Upper lobe of right lung (tissue), 1 donor: ENCODE results near the gene VWF. TPM values are rescaled to one million over a fixed set of nuclear protein-coding genes. Genes with fewer than 3 reads are reported as not detected.

Experiments used
- ATAC-seq: fragments of 200-7000 bp; cut with Tn5 transposase; one replicate; pipeline ENCODE4 v1.9.1; 2020; ENCODE audit warnings: mild to moderate bottlenecking, moderate library complexity
- DNase-seq: peaks from one replicate; pipeline ENCODE4 v3.0.0-alpha.2; 2020
- H3K27ac ChIP-seq: fragments of 200-600 bp; one replicate; pipeline ENCODE4 v1.8.0; 2022
- H3K27me3 ChIP-seq: fragments of 200-600 bp; one replicate; pipeline ENCODE4 v1.8.0; 2022; ENCODE audit warnings: mild to moderate bottlenecking
- H3K36me3 ChIP-seq: fragments of 200-600 bp; one replicate; pipeline ENCODE4 v1.8.0; 2022
- H3K4me1 ChIP-seq: fragments of 200-600 bp; one replicate; pipeline ENCODE4 v1.8.0; 2022
- H3K4me3 ChIP-seq: fragments of 200-600 bp; one replicate; pipeline ENCODE4 v1.8.0; 2022; ENCODE audit warnings: mild to moderate bottlenecking
- H3K9me3 ChIP-seq: fragments of 200-600 bp; one replicate; pipeline ENCODE4 v1.8.0; 2022
- intact Hi-C: fragments of 100-400 bp; cut with DNase I; formaldehyde crosslinking; loops from one replicate; pipeline ENCODE4 v1.11.0; 2022
- total RNA-seq: library from RNA; stranded (reverse); fragmentation: NEBNext Ultra II Directional; extraction: Animal tissue kit (Norgen Biotek cat#: 25700); gene quantifications from one replicate; pipeline ENCODE4 v1.2.1, GENCODE V29; 2021
- TF ChIP-seq, protein P1 (sequence below): fragments of 200-600 bp; IDR thresholded peaks from one replicate; pipeline ENCODE4 v1.8.0; 2022; ENCODE audit warnings: antibody characterized with exemption
- donor health status: DM: no; HTN: yes; CAD: no; lungs with severe emphysema.

Gene VWF
- total RNA-seq, 1 donor from 2014 or later, result 729 TPM

DNA sequence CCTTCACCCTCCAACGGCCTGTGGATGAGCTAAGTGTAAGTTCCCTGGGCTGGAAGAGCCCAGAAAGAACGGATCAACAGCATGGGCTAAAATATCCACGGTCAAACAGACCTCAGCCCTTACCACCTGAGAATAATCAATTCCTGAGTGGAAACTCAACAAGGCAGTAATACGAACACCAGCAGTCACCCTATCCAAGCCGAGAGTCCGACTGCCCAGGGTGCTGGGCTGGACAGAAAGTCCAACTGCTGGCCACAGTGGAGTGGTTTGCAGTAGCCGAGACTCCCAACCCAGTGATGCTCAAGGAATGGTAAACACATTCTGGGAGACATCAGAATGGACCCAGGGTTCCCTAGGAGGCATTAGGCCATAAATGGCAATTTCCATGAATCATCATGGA lies 216.2 kb downstream of the VWF start:
- TF ChIP-seq, protein P1, sequence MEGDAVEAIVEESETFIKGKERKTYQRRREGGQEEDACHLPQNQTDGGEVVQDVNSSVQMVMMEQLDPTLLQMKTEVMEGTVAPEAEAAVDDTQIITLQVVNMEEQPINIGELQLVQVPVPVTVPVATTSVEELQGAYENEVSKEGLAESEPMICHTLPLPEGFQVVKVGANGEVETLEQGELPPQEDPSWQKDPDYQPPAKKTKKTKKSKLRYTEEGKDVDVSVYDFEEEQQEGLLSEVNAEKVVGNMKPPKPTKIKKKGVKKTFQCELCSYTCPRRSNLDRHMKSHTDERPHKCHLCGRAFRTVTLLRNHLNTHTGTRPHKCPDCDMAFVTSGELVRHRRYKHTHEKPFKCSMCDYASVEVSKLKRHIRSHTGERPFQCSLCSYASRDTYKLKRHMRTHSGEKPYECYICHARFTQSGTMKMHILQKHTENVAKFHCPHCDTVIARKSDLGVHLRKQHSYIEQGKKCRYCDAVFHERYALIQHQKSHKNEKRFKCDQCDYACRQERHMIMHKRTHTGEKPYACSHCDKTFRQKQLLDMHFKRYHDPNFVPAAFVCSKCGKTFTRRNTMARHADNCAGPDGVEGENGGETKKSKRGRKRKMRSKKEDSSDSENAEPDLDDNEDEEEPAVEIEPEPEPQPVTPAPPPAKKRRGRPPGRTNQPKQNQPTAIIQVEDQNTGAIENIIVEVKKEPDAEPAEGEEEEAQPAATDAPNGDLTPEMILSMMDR, result no peak
- Histone ChIP-seq H3K36me3 (no peaks in the 10 kb centered on the region), H3K27ac (no peak overlapping the region), H3K4me1 (no peaks in the 10 kb centered on the region), H3K9me3 (no peaks in the 10 kb centered on the region), H3K4me3 (no peak overlapping the region), H3K27me3 (no peaks in the 10 kb centered on the region)
- DNase-seq (no peak), ATAC-seq (no peak)
- intact Hi-C loops, result no loop called here

DNA sequence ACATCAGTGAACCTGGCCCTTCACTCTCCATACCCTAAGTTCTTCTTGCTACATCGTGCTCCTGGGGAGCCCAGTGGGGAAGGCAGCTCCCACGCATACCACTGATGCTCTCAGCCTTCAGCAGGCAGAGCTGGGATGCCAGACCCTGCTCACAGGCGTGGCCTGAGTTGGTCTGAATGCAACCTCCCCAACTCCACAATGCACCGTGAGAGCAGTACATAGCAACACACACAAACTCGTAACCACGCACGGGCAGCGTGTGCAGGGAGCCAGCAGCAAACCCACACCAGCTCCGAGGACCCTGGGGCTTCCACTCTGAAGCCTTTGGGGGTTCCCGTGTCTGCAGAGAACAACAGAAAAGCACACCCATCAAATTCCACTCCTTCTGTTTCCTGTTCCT lies 216.7 kb downstream of the VWF start:
- DNase-seq, result no peak
- no peak overlapping the region for H3K4me3 ChIP-seq
- no peaks in the 10 kb centered on the region for H3K36me3 ChIP-seq
- ATAC-seq, result no peak
- intact Hi-C loops, result no loop called here
- no peaks in the 10 kb centered on the region for H3K4me1 ChIP-seq
- no peaks in the 10 kb centered on the region for H3K9me3 ChIP-seq
- H3K27ac ChIP-seq, result no peak overlapping the region
- H3K27me3 ChIP-seq, result no peaks in the 10 kb centered on the region
- TF ChIP-seq, protein P1, result no peak

DNA sequence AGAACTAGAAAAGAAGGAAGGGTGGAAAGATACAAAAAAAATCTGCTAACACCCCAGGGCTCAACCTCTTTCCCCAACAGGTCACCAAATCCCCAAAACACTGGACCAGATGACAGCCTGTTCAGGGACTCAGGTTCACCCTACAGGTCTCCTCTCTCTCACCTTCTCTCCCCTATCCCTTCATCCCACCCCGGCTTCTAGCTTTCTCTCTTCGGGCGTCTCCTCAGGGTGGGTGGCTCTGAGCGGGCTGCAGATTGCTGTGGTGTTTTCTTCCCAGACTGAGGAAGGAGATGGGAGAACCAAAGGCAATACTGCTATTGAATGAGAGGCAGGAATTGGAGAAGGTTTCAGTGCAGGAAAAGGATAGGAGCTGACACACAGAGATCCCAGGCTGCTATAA lies 218.7 kb downstream of the VWF start:
- Histone ChIP-seq H3K9me3 (no peaks in the 10 kb centered on the region), H3K4me3 (no peak overlapping the region), H3K36me3 (no peaks in the 10 kb centered on the region), H3K4me1 (no peaks in the 10 kb centered on the region), H3K27ac (no peak overlapping the region), H3K27me3 (no peaks in the 10 kb centered on the region)
- intact Hi-C loops, result no loop called here
- DNase-seq (no peak), ATAC-seq (no peak)
- TF ChIP-seq, protein P1, result no peak

DNA sequence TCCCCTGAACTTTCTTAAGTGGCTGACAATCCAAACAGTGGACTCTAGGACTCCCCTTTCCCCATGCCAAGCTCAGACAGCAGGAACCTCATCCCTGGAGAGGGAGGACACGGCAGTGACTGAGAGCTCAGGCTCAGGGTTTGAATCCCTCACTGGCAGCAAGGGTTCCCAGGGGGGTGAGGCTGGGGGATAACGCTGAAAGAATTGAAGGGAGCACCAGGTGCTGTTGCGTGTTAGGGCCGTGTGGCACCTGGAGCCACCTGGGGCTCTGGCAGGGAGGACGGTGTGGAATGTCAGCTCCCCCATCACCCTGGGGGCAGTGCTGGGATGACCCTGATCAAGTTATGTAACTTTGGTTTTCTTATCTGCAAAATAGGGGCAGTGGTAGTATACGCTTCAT lies 219.5 kb downstream of the VWF start:
- Histone ChIP-seq H3K36me3 (no peaks in the 10 kb centered on the region), H3K27ac (no peak overlapping the region), H3K4me1 (no peaks in the 10 kb centered on the region), H3K27me3 (peaks cover under 1% of the 10 kb centered on the region), H3K4me3 (no peak overlapping the region), H3K9me3 (no peaks in the 10 kb centered on the region)
- ATAC-seq, result no peak
- intact Hi-C loops, result no loop called here
- peak; percentile 34 for DNase-seq
- TF ChIP-seq, protein P1, result no peak

DNA sequence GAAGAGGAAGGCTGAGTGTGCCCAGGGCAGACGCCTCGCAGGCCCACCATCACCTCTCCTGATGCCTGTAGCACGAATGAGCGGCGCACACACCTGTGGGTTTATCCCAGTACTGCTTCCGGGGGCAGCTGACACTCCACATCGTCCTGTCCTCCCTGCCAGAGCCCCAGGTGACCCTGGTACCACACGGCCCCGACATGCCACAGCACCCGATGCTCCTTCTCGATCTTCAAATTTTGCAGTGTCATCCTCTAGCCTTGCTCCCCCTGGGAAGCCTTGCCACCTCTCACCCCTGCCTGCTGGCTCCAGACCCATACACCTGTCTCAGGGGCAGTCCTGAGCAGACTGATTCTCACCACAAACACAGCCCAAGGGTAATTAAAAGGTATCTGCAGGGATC lies 220.0 kb downstream of the VWF start:
- no peak overlapping the region for H3K27ac ChIP-seq
- no peaks in the 10 kb centered on the region for H3K36me3 ChIP-seq
- intact Hi-C loops, result no loop called here
- peaks cover 6% of the 10 kb centered on the region for H3K27me3 ChIP-seq
- no peaks in the 10 kb centered on the region for H3K9me3 ChIP-seq
- H3K4me3 ChIP-seq, result no peak overlapping the region
- ATAC-seq (no peak), DNase-seq (peak; percentile 49)
- TF ChIP-seq, protein P1, result no peak
- no peaks in the 10 kb centered on the region for H3K4me1 ChIP-seq

DNA sequence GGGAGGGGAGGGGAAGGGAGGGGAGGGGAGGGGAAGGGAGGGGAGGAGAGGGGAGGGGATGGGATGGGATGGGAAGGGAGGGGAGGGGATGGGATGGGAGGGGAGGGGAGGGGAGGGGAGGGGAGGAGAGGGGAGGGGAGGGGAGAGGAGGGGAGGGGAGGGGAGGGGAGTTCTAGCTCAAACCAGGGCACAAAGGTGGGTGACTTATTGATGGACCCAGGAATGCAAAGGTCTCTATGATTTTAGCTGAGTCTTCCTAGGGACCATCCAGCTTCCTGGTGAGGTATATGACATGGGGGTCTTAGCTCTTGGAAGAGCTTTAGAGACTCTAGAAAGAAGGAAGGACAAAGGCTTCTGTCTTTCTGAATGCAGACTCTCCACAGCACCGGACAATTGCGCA lies 221.7 kb downstream of the VWF start:
- TF ChIP-seq, protein P1, result no peak
- intact Hi-C loops, result no loop called here
- peaks cover 8% of the 10 kb centered on the region for H3K27me3 ChIP-seq
- H3K4me1 ChIP-seq, result no peaks in the 10 kb centered on the region
- no peak for DNase-seq
- H3K36me3 ChIP-seq, result no peaks in the 10 kb centered on the region
- no peak overlapping the region for H3K27ac ChIP-seq
- H3K4me3 ChIP-seq, result no peak overlapping the region
- no peaks in the 10 kb centered on the region for H3K9me3 ChIP-seq
- ATAC-seq, result no peak
